HUES6 (cell line): ENCODE data around the gene PROM2.

Source experiments
- H3K27ac ChIP-seq: 2 replicates; pipeline ENCODE4 v1.7.0; 2013; ENCODE audit warnings: low read depth, mild to moderate bottlenecking, low read length, inconsistent platforms
- H3K27me3 ChIP-seq: 2 replicates; pipeline ENCODE4 v1.6.1; 2013; ENCODE audit warnings: low read length; ENCODE audit not compliant: control insufficient read depth, insufficient read depth
- H3K36me3 ChIP-seq: 2 replicates; pipeline ENCODE4 v1.6.1; 2013; ENCODE audit warnings: low read length; ENCODE audit not compliant: control insufficient read depth, insufficient read depth
- H3K4me1 ChIP-seq: 2 replicates; pipeline ENCODE4 v1.6.1; 2013; ENCODE audit warnings: low read length; ENCODE audit not compliant: control insufficient read depth, insufficient read depth
- H3K4me3 ChIP-seq: 2 replicates; pipeline ENCODE4 v1.5.1; 2013; ENCODE audit warnings: low read depth, low read length
- H3K9ac ChIP-seq: one replicate; pipeline ENCODE4 v1.6.1; 2013; ENCODE audit warnings: mild to moderate bottlenecking, low read length
- H3K9me3 ChIP-seq: 2 replicates; pipeline ENCODE4 v1.6.1; 2013; ENCODE audit warnings: low read depth, low read length; ENCODE audit not compliant: control insufficient read depth, insufficient read depth

The PROM2 gene

DNA sequence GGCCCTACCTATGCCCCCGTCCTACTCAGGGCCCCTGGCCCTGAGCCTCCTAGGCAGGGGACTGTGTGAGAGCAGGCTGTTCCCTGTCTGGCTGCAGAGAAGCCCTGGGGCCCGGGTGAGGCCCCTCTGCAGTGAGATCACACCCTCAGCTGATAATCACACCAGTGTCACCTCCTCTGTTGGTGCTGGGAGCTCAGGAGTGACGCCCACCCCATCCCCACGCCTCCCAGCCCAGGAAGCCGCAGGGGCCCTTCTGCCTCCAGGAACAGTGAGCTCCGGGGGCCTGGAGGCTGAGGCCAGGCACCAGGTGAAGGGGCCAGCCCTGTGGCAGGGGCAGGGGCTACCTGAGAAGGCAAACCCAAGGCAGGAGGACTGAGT, 42.9 kb downstream of the PROM2 start:
- no peaks in the 10 kb centered on the region for H3K36me3 ChIP-seq
- H3K9me3 ChIP-seq: no peaks in the 10 kb centered on the region
- no peak overlapping the region for H3K4me3 ChIP-seq
- no peak overlapping the region for H3K9ac ChIP-seq
- no peaks in the 10 kb centered on the region for H3K27me3 ChIP-seq
- peaks cover 6% of the 10 kb centered on the region; the same call in 1 of the 2 replicates for H3K4me1 ChIP-seq
- no peak overlapping the region for H3K27ac ChIP-seq

DNA sequence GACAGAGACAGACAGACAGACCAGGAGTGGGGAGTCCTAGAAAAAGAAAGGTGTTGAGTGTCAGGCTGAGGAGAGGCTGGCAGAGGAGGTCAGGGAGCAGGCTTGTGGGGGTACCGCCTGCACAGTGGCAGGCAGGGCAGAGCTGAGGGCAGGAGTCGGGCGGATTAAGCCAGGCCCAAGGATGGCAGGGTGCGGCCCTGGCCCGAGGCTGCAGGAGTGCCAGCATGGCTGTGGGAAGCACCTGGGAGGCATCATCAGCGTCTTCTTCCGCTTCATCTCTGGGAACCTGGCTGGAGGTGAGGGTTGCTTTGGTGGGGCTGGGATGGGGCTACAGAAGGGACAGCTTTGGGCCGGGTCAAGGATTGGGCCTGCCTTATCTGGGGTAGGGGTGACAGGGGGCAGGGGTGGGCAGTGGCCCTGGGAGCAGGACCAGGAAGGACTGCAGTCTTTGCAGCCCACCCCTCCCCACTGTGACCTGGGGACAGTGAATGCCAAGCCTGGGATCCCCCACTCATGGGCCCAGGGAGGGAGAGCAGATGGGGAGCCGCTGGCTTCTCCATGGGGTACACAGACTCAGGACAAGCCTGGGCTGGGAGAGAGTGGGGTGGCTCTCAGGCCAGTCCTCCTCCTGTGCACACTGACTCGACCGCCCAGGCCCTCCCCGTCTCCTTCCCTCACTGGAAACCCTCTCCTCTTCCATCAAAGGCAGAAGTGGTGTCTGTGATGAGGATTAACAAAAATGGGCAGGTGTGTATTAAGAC, 43.6 kb downstream of the PROM2 start:
- no peaks in the 10 kb centered on the region for H3K27me3 ChIP-seq
- H3K4me3 ChIP-seq: no peak overlapping the region
- peaks cover 6% of the 10 kb centered on the region; the same call in 1 of the 2 replicates for H3K4me1 ChIP-seq
- H3K9ac ChIP-seq: no peak overlapping the region
- H3K27ac ChIP-seq: no peak overlapping the region
- no peaks in the 10 kb centered on the region for H3K9me3 ChIP-seq
- H3K36me3 ChIP-seq: no peaks in the 10 kb centered on the region

DNA sequence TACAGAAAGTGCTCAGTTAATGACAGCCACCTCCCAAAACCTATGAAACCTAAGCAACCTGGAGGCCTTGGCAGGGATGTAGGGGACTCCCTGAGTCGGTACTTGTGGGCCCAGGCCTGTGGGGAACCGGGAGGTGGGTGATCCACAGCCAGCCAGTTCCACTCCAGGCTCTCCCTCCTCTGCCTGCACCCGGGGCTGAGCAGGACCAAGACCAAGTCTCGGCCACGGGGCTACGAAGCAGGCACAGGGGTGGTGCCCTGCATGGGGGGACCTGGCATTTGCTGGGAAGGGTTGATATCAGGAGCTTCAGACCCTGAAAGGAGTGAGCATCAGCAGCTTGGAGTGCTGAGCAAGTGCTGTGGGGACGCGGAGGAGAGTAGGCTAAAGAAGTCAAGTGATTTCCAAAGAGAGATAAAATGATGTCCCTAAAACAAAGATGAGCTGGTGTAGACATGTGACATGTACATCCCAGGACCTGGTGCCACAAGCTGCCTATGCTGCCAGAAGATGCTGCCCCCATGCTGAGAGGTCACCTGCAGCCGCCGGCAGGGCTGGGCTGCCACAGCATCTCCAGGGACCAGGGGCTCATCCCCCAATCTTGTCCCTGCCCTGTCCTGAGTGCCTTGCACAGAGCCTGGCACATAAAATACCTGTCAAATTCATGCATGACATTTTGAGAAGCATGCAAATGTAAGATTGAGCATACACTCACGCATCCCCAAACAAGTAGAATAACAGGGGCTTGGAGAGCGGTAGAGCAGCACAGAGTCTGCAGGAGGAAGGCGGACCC, 44.4 kb downstream of the PROM2 start:
- Histone ChIP-seq H3K9me3 (no peaks in the 10 kb centered on the region), H3K36me3 (no peaks in the 10 kb centered on the region), H3K4me1 (peaks cover 6% of the 10 kb centered on the region; the same call in 1 of the 2 replicates), H3K27ac (no peak overlapping the region), H3K27me3 (no peaks in the 10 kb centered on the region), H3K4me3 (no peak overlapping the region), H3K9ac (no peak overlapping the region)

DNA sequence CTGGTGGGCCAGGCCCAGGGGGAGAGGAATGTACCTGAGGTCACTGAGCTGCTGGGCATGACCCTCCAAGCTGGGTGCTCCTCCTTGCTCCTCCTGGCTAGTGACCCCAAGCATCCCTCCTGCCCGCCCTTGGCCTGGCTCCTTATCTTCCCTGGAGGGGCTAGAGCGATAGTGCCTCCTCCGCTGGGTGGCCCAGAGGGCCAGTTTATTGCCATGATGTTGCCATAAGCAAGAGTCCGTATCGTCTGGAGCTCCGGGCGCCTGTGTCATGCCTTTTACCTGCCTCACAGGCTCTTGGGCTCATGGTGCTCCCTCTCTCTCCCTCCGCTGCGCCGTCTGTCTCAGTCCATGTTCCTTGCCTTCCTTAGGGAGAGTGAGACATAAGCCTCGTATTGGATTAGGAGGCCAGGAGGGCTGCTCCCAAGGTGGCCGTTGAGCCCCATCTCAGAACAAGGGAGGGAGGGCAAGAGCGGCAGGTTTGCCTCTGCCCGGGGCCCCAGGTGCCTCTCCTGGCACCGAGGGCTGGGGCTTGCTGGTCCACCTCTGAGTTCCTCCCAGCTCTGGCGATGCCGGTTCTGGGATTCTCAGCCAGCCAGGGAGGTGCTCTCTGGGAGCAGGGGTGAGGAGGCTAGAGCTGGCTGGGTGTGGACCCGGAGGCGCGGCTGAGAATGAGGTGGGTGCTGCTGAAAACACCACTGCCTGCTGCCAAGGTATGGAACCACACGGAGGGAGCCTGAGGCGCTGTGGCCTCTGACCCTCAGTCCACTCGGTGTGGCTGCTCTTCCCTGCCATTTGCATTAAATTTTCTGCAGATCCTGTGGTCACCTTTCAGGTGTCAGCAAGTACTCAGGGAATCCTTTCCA, 45.5 kb downstream of the PROM2 start:
- Histone ChIP-seq H3K9ac (no peak overlapping the region), H3K36me3 (no peaks in the 10 kb centered on the region), H3K9me3 (no peaks in the 10 kb centered on the region), H3K27ac (no peak overlapping the region), H3K4me1 (peaks cover 6% of the 10 kb centered on the region; the same call in 1 of the 2 replicates), H3K4me3 (no peak overlapping the region), H3K27me3 (no peaks in the 10 kb centered on the region)

DNA sequence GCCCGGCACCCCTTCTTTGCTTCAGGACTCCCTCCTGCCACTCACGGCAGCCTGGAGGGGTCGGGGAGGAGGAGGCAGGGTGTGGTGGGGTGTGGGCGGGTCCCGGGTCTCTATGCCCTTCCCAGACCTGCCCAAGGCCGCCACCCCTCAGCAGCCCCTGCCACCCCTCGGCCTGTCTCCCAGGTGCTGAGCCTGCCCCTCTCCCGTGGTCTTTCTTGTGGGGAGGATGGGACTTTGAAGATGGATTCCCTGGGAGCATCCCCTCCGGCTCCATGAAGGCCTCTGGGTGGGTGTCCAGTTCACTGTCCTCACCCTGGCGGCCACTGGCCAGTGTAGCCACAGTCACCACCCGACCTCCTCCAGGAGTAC, 46.1 kb downstream of the PROM2 start:
- Histone ChIP-seq H3K27ac (no peak overlapping the region), H3K36me3 (no peaks in the 10 kb centered on the region), H3K4me1 (peaks cover 6% of the 10 kb centered on the region; the same call in 1 of the 2 replicates), H3K9ac (no peak overlapping the region), H3K4me3 (no peak overlapping the region), H3K27me3 (no peaks in the 10 kb centered on the region), H3K9me3 (no peaks in the 10 kb centered on the region)

DNA sequence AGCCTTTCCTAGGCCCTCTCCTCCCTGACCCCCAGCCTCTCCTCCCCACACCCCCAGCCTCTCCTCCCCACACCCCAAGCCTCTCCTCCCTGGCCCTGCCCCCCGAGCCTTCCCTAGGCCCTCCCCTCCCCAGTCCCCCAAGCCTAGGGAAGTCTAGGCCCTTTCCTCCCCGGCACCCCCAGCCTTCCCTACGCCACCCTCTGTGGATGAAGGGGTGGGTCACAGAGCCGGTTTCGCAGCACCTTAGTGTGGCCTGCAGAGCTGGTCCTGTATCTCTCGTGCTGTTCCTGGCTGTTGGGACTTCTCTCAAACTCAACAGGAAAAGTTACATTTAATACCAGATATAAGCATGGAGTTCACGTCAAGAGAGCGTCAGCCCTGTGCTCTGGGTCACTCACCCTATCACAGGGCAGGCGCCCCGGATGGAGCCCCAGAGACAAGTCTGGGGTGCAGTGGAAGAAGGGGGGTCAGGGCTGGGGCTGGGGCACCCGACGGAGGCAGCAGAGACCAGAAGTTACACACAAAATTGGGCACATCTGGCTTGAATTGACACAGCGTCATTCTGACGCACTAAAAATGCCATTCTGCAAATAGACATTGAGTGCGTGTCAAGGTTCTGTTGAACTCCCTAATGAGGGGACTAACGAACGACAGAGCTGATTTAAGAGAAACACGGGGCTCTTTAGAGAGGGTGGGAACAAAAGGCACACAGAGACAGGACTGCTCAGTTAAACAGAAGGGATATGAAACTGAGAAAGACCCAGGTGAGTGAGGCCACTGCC, 46.9 kb downstream of the PROM2 start:
- Histone ChIP-seq H3K4me1 (peaks cover 6% of the 10 kb centered on the region; the same call in 1 of the 2 replicates), H3K4me3 (no peak overlapping the region), H3K27me3 (no peaks in the 10 kb centered on the region), H3K27ac (no peak overlapping the region), H3K9me3 (no peaks in the 10 kb centered on the region), H3K9ac (no peak overlapping the region), H3K36me3 (no peaks in the 10 kb centered on the region)

DNA sequence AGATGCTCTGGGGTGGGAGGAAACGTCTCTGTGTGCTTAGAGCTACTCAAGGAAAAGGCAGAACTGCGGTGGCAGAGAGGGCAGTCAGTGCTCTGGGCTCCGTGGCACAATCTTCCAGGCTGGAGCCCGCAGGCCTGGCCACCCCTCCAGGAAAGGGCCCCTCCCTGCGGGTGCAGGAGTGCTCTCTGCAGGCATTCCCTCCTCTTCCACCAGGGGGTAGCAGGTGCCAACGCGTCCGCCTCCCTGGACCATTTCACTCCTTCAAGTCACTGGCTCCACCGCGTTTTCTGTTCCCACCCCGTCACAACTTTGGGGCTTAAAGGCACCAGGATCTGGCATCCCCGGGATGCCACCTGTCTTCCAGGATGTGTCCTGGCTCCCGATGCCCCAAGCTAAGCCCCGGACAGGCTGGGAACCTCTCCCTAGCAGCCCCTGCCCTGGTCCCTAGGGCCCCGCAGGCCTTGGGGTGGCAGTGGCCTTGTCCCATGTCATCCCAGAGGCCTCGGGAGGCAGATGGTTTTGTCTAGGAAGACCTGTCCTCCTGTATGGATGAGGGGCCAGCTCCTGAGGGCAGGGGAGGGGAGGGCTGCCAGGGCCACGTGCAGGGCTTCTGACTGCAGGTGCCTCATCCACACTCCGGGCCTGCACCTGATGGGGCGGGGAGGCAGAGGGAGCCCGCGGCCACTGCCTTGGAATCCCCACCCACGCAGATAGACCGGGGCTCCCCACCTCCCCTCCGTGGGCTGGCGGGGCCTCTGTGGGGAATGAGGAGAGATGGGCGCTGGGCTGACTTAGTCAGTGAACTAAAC, 49.3 kb downstream of the PROM2 start:
- H3K36me3 ChIP-seq: no peaks in the 10 kb centered on the region
- H3K4me1 ChIP-seq: peaks cover 3% of the 10 kb centered on the region; the same call in 1 of the 2 replicates
- no peak overlapping the region for H3K4me3 ChIP-seq
- H3K9me3 ChIP-seq: no peaks in the 10 kb centered on the region
- H3K27ac ChIP-seq: no peak overlapping the region
- no peak overlapping the region for H3K9ac ChIP-seq
- no peaks in the 10 kb centered on the region for H3K27me3 ChIP-seq

DNA sequence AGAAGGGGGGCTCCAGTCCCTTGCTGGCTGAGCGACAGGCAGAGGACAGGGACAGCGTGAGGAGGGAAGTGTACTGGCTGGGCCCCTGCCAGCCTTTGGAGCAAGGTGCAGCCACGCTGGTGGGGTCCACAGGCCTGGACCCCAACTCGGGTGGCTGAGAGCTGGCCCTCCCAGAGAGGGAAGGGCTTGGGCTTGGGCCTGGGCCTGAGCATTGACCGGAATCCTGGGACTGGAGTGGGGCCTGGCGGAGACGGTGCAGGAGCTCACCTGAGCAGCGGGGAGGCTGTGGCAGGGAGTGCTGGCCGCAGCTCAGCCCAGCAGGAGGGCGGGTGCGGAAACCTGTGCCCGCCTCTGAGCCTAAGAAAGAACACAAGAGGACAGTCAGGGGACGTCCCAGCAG, 50.8 kb downstream of the PROM2 start:
- no peaks in the 10 kb centered on the region for H3K27me3 ChIP-seq
- no peak overlapping the region for H3K27ac ChIP-seq
- no peaks in the 10 kb centered on the region for H3K9me3 ChIP-seq
- no peak overlapping the region for H3K4me3 ChIP-seq
- no peaks in the 10 kb centered on the region for H3K36me3 ChIP-seq
- H3K4me1 ChIP-seq: peaks cover 3% of the 10 kb centered on the region; the same call in 1 of the 2 replicates
- no peak overlapping the region for H3K9ac ChIP-seq

DNA sequence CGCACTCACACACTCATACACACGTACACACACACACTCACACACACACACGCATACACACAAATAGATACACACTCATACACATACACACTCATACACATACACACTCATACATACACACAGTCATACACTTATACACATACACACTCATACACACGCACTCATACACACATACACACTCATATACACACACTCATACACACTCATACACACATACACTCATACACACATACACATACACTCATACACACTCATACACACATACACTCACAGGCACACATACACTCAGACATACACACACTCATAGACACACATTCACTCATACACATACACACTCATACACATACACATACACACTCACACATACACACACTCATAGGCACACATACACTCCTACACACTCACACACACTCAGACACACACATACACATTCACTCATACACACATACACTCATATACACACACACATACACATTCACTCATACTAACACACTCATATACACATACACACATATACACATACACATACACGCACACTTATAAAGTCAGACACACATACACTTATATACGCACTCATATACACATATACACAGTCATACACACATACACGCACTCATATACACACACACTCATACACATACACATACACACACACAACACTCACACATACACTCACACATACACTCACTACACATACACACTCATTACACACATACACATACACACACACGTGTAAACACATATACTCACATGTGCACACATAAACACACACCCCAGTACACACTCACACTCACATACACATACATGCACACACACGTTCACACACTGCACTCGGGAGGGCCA, 51.6 kb downstream of the PROM2 start:
- Histone ChIP-seq H3K9ac (no peak overlapping the region), H3K36me3 (no peaks in the 10 kb centered on the region), H3K4me3 (no peak overlapping the region), H3K27me3 (no peaks in the 10 kb centered on the region), H3K27ac (no peak overlapping the region), H3K4me1 (peaks cover 9% of the 10 kb centered on the region; the same call in 1 of the 2 replicates), H3K9me3 (no peaks in the 10 kb centered on the region)
